Brain microvascular endothelial cell (primary cell): ENCODE results near the gene KANK4.

Experiments
- DNase-seq: peaks from one replicate; pipeline ENCODE4 v3.0.0-alpha.2; 2020
- H3K27ac ChIP-seq: fragments of 250-450 bp; sonication (Bioruptor Pico); 2 replicates; pipeline ENCODE4 v1.5.1; 2020; ENCODE audit warnings: mild to moderate bottlenecking, moderate library complexity
- H3K27me3 ChIP-seq: fragments of 250-450 bp; sonication (Bioruptor Pico); replicated peaks from 2 replicates; pipeline ENCODE4 v1.5.1; 2020; ENCODE audit warnings: mild to moderate bottlenecking
- H3K36me3 ChIP-seq: fragments of 250-450 bp; sonication (Bioruptor Pico); replicated peaks from 2 replicates; pipeline ENCODE4 v1.5.1; 2020; ENCODE audit warnings: mild to moderate bottlenecking
- H3K4me3 ChIP-seq: 2 replicates; pipeline ENCODE4 v1.5.1; 2011; ENCODE audit warnings: low read depth, mild to moderate bottlenecking, control low read depth, low read length, moderate library complexity
- in situ Hi-C: cut with HindIII; loops from 2 replicates; pipeline ENCODE4 v1.10.0; 2017; ENCODE audit warnings: low sequenced_read_pairs, low pct_ligation_motif_present
- TF ChIP-seq, protein P1 (sequence below): IDR thresholded peaks from 2 replicates; pipeline ENCODE4 v1.5.1; 2011; ENCODE audit warnings: low read depth, mild to moderate bottlenecking, moderate library complexity, low read length, control low read depth, inconsistent platforms; ENCODE audit errors: missing control alignments

Gene KANK4

GRCh38 chr1:62318756-62319544, at the start of gene KANK4:
Gene KANK4, minus strand, starts transcription at chr1:62319434. Its CDS starts 37,870 bp downstream, at chr1:62281564.
- TF ChIP-seq, protein P1, sequence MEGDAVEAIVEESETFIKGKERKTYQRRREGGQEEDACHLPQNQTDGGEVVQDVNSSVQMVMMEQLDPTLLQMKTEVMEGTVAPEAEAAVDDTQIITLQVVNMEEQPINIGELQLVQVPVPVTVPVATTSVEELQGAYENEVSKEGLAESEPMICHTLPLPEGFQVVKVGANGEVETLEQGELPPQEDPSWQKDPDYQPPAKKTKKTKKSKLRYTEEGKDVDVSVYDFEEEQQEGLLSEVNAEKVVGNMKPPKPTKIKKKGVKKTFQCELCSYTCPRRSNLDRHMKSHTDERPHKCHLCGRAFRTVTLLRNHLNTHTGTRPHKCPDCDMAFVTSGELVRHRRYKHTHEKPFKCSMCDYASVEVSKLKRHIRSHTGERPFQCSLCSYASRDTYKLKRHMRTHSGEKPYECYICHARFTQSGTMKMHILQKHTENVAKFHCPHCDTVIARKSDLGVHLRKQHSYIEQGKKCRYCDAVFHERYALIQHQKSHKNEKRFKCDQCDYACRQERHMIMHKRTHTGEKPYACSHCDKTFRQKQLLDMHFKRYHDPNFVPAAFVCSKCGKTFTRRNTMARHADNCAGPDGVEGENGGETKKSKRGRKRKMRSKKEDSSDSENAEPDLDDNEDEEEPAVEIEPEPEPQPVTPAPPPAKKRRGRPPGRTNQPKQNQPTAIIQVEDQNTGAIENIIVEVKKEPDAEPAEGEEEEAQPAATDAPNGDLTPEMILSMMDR: no peak
- H3K27me3 ChIP-seq: peaks cover 33% of the 10 kb centered on the region
- DNase-seq: no peak
- H3K27ac ChIP-seq: no peak within 1 kb of the TSS
- in situ Hi-C loops: no loop called here
- no peaks in the 10 kb centered on the region for H3K36me3 ChIP-seq
- H3K4me3 ChIP-seq: peak within 1 kb of the TSS; percentile 59

- no peak overlapping the region for H3K27ac ChIP-seq
- no peak overlapping the region for H3K4me3 ChIP-seq
- no peaks in the 10 kb centered on the region for H3K27me3 ChIP-seq
- TF ChIP-seq, protein P1: no peak
- no peak for DNase-seq
- in situ Hi-C loops: no loop called here
- no peaks in the 10 kb centered on the region for H3K36me3 ChIP-seq
Observed at GRCh38 chr1:62368989-62369388, 49.8 kb upstream of the KANK4 start.

GRCh38 chr1:62367005-62367557, 47.8 kb upstream of the KANK4 start:
- TF ChIP-seq, protein P1: no peak
- in situ Hi-C loops: no loop called here
- no peak overlapping the region for H3K4me3 ChIP-seq
- DNase-seq: no peak
- no peaks in the 10 kb centered on the region for H3K36me3 ChIP-seq
- H3K27me3 ChIP-seq: no peaks in the 10 kb centered on the region
- no peak overlapping the region for H3K27ac ChIP-seq

GRCh38 chr1:62364721-62365120, 45.5 kb upstream of the KANK4 start:
- Histone ChIP-seq H3K27ac (no peak overlapping the region), H3K4me3 (no peak overlapping the region), H3K27me3 (no peaks in the 10 kb centered on the region), H3K36me3 (no peaks in the 10 kb centered on the region)
- TF ChIP-seq, protein P1: no peak
- no peak for DNase-seq
- in situ Hi-C loops: no loop called here

- no peaks in the 10 kb centered on the region for H3K27me3 ChIP-seq
- DNase-seq: no peak
- H3K36me3 ChIP-seq: no peaks in the 10 kb centered on the region
- TF ChIP-seq, protein P1: no peak
- H3K4me3 ChIP-seq: no peak overlapping the region
- in situ Hi-C loops: no loop called here
- H3K27ac ChIP-seq: no peak overlapping the region
Observed at GRCh38 chr1:62362926-62363325, 43.7 kb upstream of the KANK4 start.
